Neural crest cell (in vitro differentiated cells): ENCODE results near the gene VSIG10L2. TPM values are rescaled to one million over a fixed set of nuclear protein-coding genes. Genes with fewer than 3 reads are reported as not detected.

Source experiments
- DNase-seq: peaks from one replicate; pipeline ENCODE4 v3.0.0; 2021; ENCODE audit warnings: low read depth, mixed read lengths, low spot score
- H3K27ac Mint-ChIP-seq: one replicate; pipeline ENCODE4 v1.8.0; 2021; ENCODE audit warnings: mild to moderate bottlenecking, mixed read lengths; ENCODE audit not compliant: unreplicated experiment
- H3K27me3 Mint-ChIP-seq: 2 replicates; pipeline ENCODE4 v1.8.0; 2021; ENCODE audit warnings: low read depth, mild to moderate bottlenecking, mixed read lengths
- H3K36me3 Mint-ChIP-seq: 2 replicates; pipeline ENCODE4 v1.8.0; 2021; ENCODE audit warnings: low read depth, mild to moderate bottlenecking, mixed read lengths
- H3K4me1 Mint-ChIP-seq: 2 replicates; pipeline ENCODE4 v1.8.0; 2021; ENCODE audit warnings: mixed read lengths
- H3K4me3 Mint-ChIP-seq: one replicate; pipeline ENCODE4 v1.8.0; 2021; ENCODE audit warnings: mild to moderate bottlenecking, mixed read lengths
- H3K9me3 Mint-ChIP-seq: 2 replicates; pipeline ENCODE4 v1.8.0; 2021; ENCODE audit warnings: mixed read lengths
- CTCF ChIP-seq: fragments of 200-600 bp; sonication (generic); conservative IDR thresholded peaks from 2 replicates; pipeline ENCODE4 v1.5.0; 2021; ENCODE audit warnings: antibody characterized with exemption, mild to moderate bottlenecking
- total RNA-seq: library from RNA; stranded (reverse); gene quantifications from 2 replicates; pipeline ENCODE4 v1.2.1, GENCODE V29; 2021

The VSIG10L2 gene
- total RNA-seq, 1 donor from 2014 or later = not detected

- Mint-ChIP-seq H3K4me3 (no peak overlapping the region), H3K36me3 (peaks cover 21% of the 10 kb centered on the region), H3K4me1 (peaks cover 7% of the 10 kb centered on the region), H3K27ac (no peak overlapping the region), H3K27me3 (no peaks in the 10 kb centered on the region), H3K9me3 (peaks cover 6% of the 10 kb centered on the region)
- TF ChIP-seq CTCF = no peak
- no peak for DNase-seq
Measured at GRCh38 chr11:125959931-125960330, 14.1 kb downstream of the VSIG10L2 start.

- Mint-ChIP-seq H3K4me3 (no peak overlapping the region), H3K4me1 (peaks cover 7% of the 10 kb centered on the region), H3K36me3 (peaks cover 21% of the 10 kb centered on the region), H3K9me3 (peaks cover 6% of the 10 kb centered on the region), H3K27ac (no peak overlapping the region), H3K27me3 (no peaks in the 10 kb centered on the region)
- no peak for DNase-seq
- TF ChIP-seq CTCF = no peak
Measured at GRCh38 chr11:125960771-125961170, 14.9 kb downstream of the VSIG10L2 start.

GRCh38 chr11:125967515-125967914, 21.7 kb downstream of the VSIG10L2 start:
- TF ChIP-seq CTCF = no peak
- H3K36me3 Mint-ChIP-seq = peaks cover 8% of the 10 kb centered on the region
- no peaks in the 10 kb centered on the region for H3K4me1 Mint-ChIP-seq

GRCh38 chr11:125968354-125968753, 22.5 kb downstream of the VSIG10L2 start:
- TF ChIP-seq CTCF = no peak
- no peak overlapping the region for H3K4me3 Mint-ChIP-seq
- H3K4me1 Mint-ChIP-seq = no peaks in the 10 kb centered on the region
- no peaks in the 10 kb centered on the region for H3K27me3 Mint-ChIP-seq
- no peak for DNase-seq
- H3K9me3 Mint-ChIP-seq = no peaks in the 10 kb centered on the region
- H3K27ac Mint-ChIP-seq = no peak overlapping the region
- H3K36me3 Mint-ChIP-seq = no peaks in the 10 kb centered on the region

More at GRCh38 chr11:125967515-125967914, 21.7 kb downstream of the VSIG10L2 start:
- H3K27ac Mint-ChIP-seq = no peak overlapping the region
- no peak for DNase-seq
- H3K9me3 Mint-ChIP-seq = peaks cover 5% of the 10 kb centered on the region
- no peak overlapping the region for H3K4me3 Mint-ChIP-seq
- H3K27me3 Mint-ChIP-seq = no peaks in the 10 kb centered on the region

- no peaks in the 10 kb centered on the region for H3K9me3 Mint-ChIP-seq
- H3K4me3 Mint-ChIP-seq = no peak overlapping the region
- H3K27ac Mint-ChIP-seq = no peak overlapping the region
- TF ChIP-seq CTCF = no peak
- no peaks in the 10 kb centered on the region for H3K27me3 Mint-ChIP-seq
- H3K36me3 Mint-ChIP-seq = no peaks in the 10 kb centered on the region
- H3K4me1 Mint-ChIP-seq = peaks cover 2% of the 10 kb centered on the region
- no peak for DNase-seq
Measured at GRCh38 chr11:125971618-125972017, 25.8 kb downstream of the VSIG10L2 start.

GRCh38 chr11:125974284-125974683, 28.4 kb downstream of the VSIG10L2 start:
- no peak for DNase-seq
- no peaks in the 10 kb centered on the region for H3K27me3 Mint-ChIP-seq
- peaks cover 24% of the 10 kb centered on the region for H3K4me1 Mint-ChIP-seq
- H3K36me3 Mint-ChIP-seq = no peaks in the 10 kb centered on the region
- H3K4me3 Mint-ChIP-seq = no peak overlapping the region
- no peak for TF ChIP-seq CTCF
- no peak overlapping the region for H3K27ac Mint-ChIP-seq
- H3K9me3 Mint-ChIP-seq = no peaks in the 10 kb centered on the region
